Brain microvascular endothelial cell (primary cell): ENCODE measurements around the gene BCR.

Experiments used
- DNase-seq: peaks from one replicate; pipeline ENCODE4 v3.0.0-alpha.2; 2020
- H3K27ac ChIP-seq: fragments of 250-450 bp; sonication (Bioruptor Pico); 2 replicates; pipeline ENCODE4 v1.5.1; 2020; ENCODE audit warnings: mild to moderate bottlenecking, moderate library complexity
- H3K27me3 ChIP-seq: fragments of 250-450 bp; sonication (Bioruptor Pico); replicated peaks from 2 replicates; pipeline ENCODE4 v1.5.1; 2020; ENCODE audit warnings: mild to moderate bottlenecking
- H3K36me3 ChIP-seq: fragments of 250-450 bp; sonication (Bioruptor Pico); replicated peaks from 2 replicates; pipeline ENCODE4 v1.5.1; 2020; ENCODE audit warnings: mild to moderate bottlenecking
- H3K4me3 ChIP-seq: 2 replicates; pipeline ENCODE4 v1.5.1; 2011; ENCODE audit warnings: low read depth, mild to moderate bottlenecking, control low read depth, low read length, moderate library complexity
- CTCF ChIP-seq: IDR thresholded peaks from 2 replicates; pipeline ENCODE4 v1.5.1; 2011; ENCODE audit warnings: low read depth, mild to moderate bottlenecking, moderate library complexity, low read length, control low read depth, inconsistent platforms; ENCODE audit errors: missing control alignments
- in situ Hi-C: cut with HindIII; loops from 2 replicates; pipeline ENCODE4 v1.10.0; 2017; ENCODE audit warnings: low sequenced_read_pairs, low pct_ligation_motif_present

BCR gene

GRCh38 chr22:23206915-23207314 is 26.6 kb downstream of the BCR start:
- peaks cover 9% of the 10 kb centered on the region for H3K36me3 ChIP-seq
- in situ Hi-C loops: no loop called here
- TF ChIP-seq CTCF: no peak
- no peak overlapping the region for H3K4me3 ChIP-seq
- H3K27ac ChIP-seq: no peak overlapping the region
- no peak for DNase-seq
- H3K27me3 ChIP-seq: peaks cover 2% of the 10 kb centered on the region

GRCh38 chr22:23207729-23208393 is 27.6 kb downstream of the BCR start:
- TF ChIP-seq CTCF: no peak

GRCh38 chr22:23210428-23211170 is 30.3 kb downstream of the BCR start:
- H3K4me3 ChIP-seq: no peak overlapping the region
- no peak for DNase-seq
- H3K27ac ChIP-seq: no peak overlapping the region
- H3K27me3 ChIP-seq: peaks cover 2% of the 10 kb centered on the region
- in situ Hi-C loops: no loop called here
- TF ChIP-seq CTCF: no peak
- H3K36me3 ChIP-seq: no peaks in the 10 kb centered on the region

More at GRCh38 chr22:23207729-23208393, 27.6 kb downstream of the BCR start:
- in situ Hi-C loops: no loop called here
- peaks cover 9% of the 10 kb centered on the region for H3K36me3 ChIP-seq
- H3K4me3 ChIP-seq: no peak overlapping the region
- H3K27ac ChIP-seq: no peak overlapping the region
- H3K27me3 ChIP-seq: peaks cover 2% of the 10 kb centered on the region
- no peak for DNase-seq

GRCh38 chr22:23211622-23212021 is 31.3 kb downstream of the BCR start:
- TF ChIP-seq CTCF: no peak
- no peak overlapping the region for H3K4me3 ChIP-seq
- no peaks in the 10 kb centered on the region for H3K36me3 ChIP-seq
- no peak overlapping the region for H3K27ac ChIP-seq
- DNase-seq: no peak
- in situ Hi-C loops: no loop called here
- peaks cover 2% of the 10 kb centered on the region for H3K27me3 ChIP-seq

- Histone ChIP-seq H3K27ac (no peak overlapping the region), H3K4me3 (no peak overlapping the region), H3K36me3 (no peaks in the 10 kb centered on the region), H3K27me3 (peaks cover 2% of the 10 kb centered on the region)
- TF ChIP-seq CTCF: no peak
- in situ Hi-C loops: no loop called here
- DNase-seq: no peak
Observed at GRCh38 chr22:23212061-23213021, 32.0 kb downstream of the BCR start.
